Kidney epithelial cell (primary cell): ENCODE data around the gene KATNAL1. TPM values are rescaled to one million over a fixed set of nuclear protein-coding genes. Genes with fewer than 3 reads are reported as not detected.

Experiments
- DNase-seq: peaks from one replicate; pipeline ENCODE4 v3.0.0-alpha.2; 2010; ENCODE audit warnings: low read depth
- H3K27me3 ChIP-seq: 2 replicates; pipeline ENCODE4 v1.6.0; 2011; ENCODE audit warnings: low read length; ENCODE audit not compliant: control insufficient read depth, insufficient read depth
- H3K36me3 ChIP-seq: 2 replicates; pipeline ENCODE4 v1.5.1; 2011; ENCODE audit warnings: low read length; ENCODE audit not compliant: control insufficient read depth, insufficient read depth
- H3K4me3 ChIP-seq: 2 replicates; pipeline ENCODE4 v1.5.1; 2011; ENCODE audit warnings: low read depth, mild to moderate bottlenecking, control low read depth, low read length
- total RNA-seq: library from RNA; depleted of rRNA; stranded (reverse); fragments of >200 nt; gene quantifications from 2 replicates; pipeline ENCODE4 v1.2.3, GENCODE V29; 2015
- TF ChIP-seq, protein P1 (sequence below): IDR thresholded peaks from 2 replicates; pipeline ENCODE4 v1.5.1; 2011; ENCODE audit warnings: mild to moderate bottlenecking, moderate library complexity, low read length, control low read depth, inconsistent platforms; ENCODE audit not compliant: insufficient read depth, poor library complexity, severe bottlenecking

The KATNAL1 gene
- 10.0 and 13.3 TPM in 2 replicates for total RNA-seq

DNA sequence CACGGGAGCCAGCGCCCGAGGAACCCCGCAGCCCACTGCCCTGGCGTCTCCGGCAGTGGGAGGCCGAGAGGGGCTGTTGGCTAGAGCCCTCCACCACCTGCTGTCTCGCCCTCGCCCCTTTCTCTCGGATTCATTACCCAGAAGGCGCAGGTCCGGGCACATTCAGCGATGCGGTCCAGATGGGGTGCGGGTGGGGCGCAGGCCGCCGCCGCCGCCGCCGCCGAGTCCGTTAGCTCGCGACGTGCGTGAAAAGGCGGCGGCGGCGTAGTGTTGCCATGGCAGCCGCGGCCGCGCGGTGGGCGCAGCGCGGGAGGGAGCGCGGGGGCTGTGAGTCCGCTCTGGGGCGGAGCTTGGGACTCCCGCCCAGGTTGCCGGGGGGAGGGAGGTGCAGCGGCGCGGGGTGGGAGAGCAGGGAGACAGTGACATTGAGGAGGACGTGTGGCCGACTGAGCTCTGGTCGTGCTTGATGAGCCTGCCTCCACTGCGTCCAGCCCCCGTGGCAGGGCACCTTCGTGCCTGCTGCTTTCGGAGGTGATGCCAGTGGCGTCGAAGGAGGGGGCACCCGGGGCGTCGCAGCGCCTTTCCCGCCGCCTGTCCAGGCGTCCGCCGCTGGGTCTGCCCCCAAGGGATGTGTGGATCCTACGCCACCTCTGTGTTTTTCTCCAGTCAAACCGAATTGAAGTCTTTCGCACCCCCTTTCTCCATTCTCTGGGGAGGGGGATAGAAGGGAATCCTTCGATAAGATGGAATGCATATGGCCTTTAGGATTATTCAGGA, at the start of gene KATNAL1:
Gene KATNAL1, minus strand, starts transcription at position 358 of the 777 bp plus-strand sequence. CDS start 23,774 bp downstream, outside the sequence.
- no peak for DNase-seq
- Histone ChIP-seq H3K36me3 (no peaks in the 10 kb centered on the region), H3K4me3 (peak within 1 kb of the TSS; percentile 92), H3K27me3 (no peaks in the 10 kb centered on the region)
- TF ChIP-seq, protein P1, sequence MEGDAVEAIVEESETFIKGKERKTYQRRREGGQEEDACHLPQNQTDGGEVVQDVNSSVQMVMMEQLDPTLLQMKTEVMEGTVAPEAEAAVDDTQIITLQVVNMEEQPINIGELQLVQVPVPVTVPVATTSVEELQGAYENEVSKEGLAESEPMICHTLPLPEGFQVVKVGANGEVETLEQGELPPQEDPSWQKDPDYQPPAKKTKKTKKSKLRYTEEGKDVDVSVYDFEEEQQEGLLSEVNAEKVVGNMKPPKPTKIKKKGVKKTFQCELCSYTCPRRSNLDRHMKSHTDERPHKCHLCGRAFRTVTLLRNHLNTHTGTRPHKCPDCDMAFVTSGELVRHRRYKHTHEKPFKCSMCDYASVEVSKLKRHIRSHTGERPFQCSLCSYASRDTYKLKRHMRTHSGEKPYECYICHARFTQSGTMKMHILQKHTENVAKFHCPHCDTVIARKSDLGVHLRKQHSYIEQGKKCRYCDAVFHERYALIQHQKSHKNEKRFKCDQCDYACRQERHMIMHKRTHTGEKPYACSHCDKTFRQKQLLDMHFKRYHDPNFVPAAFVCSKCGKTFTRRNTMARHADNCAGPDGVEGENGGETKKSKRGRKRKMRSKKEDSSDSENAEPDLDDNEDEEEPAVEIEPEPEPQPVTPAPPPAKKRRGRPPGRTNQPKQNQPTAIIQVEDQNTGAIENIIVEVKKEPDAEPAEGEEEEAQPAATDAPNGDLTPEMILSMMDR: no peak

DNA sequence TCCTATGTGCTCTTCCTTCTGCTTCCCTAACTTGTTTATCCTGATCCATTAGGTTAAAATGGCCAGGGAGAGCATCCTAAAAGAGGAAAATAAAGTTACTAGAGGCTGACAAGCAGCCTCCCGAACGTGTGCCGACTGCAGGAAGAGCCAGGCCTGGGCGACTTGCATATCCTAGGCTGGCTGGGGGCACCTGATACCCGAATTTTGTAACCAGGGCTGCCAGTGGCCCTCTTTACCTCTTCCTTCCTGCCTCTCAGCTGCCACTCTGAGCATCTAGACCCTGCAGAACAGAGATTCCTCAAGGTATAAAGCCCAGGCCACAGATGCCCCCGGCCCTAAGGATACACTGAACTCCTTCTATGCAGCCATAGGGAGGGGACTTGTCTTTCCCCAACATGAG, 48.5 kb upstream of the KATNAL1 start:
- TF ChIP-seq, protein P1: no peak
- DNase-seq: no peak

DNA sequence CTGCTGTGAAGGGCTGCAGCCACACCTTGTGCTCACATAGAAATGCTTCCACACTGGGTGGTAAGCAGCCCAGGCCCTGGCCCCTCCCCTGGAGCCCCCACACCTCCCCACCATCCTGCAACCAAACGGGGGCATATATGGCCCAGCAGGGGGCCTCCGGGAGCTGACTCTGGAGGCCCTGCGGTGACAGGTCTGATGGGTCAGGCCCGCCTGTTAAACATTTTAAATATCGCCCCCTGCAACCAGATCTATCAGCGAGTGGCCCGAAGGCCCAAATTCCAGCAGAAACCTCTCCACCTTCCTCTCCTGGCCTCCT, 48.0 kb upstream of the KATNAL1 start:
- no peak for DNase-seq
- H3K4me3 ChIP-seq: no peak overlapping the region
- no peaks in the 10 kb centered on the region for H3K27me3 ChIP-seq
- TF ChIP-seq, protein P1: peak; percentile 52
- no peaks in the 10 kb centered on the region for H3K36me3 ChIP-seq

More for the DNA sequence above, 48.5 kb upstream of the KATNAL1 start:
- Histone ChIP-seq H3K27me3 (no peaks in the 10 kb centered on the region), H3K36me3 (no peaks in the 10 kb centered on the region), H3K4me3 (no peak overlapping the region)

DNA sequence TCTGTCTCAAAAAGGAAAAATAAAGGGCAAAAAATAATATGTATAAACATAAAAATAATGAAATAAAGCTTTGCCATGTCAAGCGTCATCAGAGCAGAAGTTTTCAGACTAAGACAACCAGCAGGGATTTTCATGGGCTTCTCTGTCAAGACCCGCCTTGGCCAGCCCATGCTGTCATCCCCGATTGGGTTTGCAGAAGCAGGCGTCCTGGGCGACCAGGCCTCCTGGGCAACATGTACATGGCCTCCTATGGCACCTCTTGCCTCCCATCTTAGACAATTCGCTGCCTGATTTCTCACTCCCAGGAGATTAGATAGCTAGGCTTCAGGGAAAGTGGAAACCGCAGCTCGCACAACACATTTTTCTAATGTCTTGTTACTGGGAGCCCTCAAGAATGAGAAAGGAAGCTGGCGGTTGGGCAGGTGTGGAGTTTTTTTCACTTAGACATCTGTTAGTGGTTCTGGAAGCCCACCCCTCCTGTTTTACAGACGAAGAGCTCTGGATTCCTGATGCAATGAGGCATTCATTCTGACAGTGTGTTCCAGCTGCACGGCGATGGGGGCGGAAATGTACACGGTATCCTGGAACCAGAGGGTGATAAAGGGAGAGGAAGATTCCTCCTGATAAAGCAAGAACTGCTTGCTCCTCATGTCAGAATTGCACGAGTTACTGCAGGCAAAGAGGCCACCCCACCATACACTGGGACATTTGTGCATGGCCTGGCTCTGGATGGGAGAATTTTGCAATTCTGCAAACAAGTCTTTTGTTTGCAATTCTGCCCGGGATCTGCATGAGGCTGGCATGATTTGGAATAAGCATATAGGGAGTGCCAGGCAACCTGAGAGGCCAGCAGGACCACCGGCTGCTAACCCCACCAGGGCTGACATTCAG, 47.4 kb upstream of the KATNAL1 start:
- TF ChIP-seq, protein P1: no peak
- Histone ChIP-seq H3K36me3 (no peaks in the 10 kb centered on the region), H3K4me3 (no peak overlapping the region), H3K27me3 (no peaks in the 10 kb centered on the region)
- peak; percentile 50 for DNase-seq

DNA sequence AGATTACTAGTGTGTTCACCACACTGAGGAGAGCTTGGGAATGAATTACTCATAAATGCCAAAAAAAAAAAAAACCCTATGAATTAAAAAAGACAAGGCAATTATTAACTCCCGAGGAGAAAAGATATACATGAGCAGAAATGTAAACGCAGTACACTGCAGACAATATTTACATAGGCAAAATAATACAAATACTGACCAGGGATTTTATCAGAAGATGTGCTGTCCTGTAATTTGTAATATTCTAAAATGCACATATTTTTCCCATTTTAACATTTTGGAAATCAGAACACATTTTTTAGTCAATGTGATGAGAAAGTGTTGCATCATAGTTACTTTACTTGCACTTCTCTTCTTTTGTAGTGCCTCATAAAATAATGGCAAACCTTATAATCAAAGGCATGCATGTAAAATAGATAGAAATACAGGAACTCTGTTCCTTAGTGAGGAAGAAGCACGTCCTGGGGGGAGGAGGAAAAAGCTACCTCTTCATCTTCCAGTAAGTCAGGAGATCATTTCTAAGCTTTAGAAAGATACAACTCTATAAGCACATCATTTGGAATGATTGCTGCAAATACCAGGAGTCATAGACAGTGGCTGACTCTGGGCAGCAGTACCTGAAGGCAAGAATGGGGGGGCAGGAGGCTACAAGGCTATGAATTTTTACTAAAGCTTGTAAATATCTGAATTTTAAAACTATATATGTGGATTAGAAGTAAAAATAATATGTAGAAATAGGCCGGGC, 46.3 kb upstream of the KATNAL1 start:
- Histone ChIP-seq H3K4me3 (no peak overlapping the region), H3K36me3 (no peaks in the 10 kb centered on the region), H3K27me3 (no peaks in the 10 kb centered on the region)
- TF ChIP-seq, protein P1: no peak
- DNase-seq: no peak
